ENCODE data around the gene INPP4B.
"Not testable (repeated sequence)": the region's sequence is repeated elsewhere in the genome, so short reads cannot be mapped to it uniquely, and the experiment has no call there.

INPP4B gene

GRCh38 chr4:142683503-142683902, 162.6 kb downstream of the INPP4B start:
- DNase-seq (ENCODE audit: low spot score): no peak

DNA sequence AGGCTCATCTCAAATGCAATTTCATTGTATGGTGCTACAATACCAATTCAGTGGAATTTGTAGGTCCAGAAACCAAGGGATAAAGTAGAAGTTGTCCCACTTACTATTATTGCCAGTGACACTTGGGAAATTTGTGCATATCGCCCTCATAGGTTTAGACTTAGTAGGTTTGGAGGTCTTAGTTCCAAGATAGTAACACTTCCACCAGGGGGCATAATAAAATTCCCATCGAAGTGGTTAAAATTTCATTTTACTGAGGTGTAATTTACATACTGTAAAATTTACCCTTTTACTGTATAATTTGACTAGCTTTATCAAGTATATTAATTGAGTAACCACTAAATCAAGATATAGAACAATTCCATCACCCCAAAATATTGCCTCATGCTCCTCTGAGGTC, 174.6 kb downstream of the INPP4B start:
- no peak for DNase-seq (ENCODE audit: low spot score)

DNA sequence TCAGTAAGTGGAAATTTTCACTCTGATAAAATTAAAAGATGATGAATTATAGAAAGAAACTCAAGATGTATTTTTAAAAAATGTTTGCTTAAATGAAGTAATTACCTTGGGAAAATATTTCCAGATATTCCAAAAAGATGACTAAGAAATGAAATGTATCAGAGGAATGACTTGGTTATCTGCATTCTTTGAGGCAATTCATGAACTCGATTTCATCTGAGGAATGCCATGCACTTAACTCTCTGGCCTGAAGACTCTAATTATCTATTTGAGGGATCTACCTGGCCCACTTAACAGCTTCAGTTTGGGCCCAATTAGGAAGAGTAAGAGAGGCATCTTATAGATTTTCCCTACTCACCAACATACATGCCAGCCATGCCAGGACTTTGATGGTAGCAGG, 182.3 kb downstream of the INPP4B start:
- DNase-seq (ENCODE audit: low spot score): no peak

DNA sequence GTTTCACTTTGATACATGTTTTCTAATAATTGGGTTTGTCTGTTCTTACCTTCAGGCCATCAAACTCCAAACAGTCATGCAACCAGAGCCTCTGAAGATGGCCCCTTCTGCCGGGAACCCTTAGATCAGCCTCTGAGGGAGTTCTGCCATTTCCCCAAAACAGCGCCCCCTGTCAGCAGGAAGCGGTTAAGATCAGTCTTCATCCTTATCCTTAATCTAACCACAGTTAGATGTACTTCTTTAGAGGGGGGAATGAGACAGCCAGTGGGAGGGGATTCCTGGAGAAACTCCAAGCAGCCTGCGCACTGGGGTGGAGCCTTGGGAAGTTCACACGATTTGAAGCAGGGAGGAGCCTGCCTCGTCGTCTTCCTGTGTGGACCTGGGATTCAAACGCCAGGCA, 185.4 kb downstream of the INPP4B start:
- DNase-seq (ENCODE audit: low spot score): no peak

- DNase-seq (ENCODE audit: low spot score): no peak
Observed at GRCh38 chr4:142656178-142656577, 189.9 kb downstream of the INPP4B start.

GRCh38 chr4:142648378-142648777, 197.7 kb downstream of the INPP4B start:
- DNase-seq (ENCODE audit: low spot score): no peak

DNA sequence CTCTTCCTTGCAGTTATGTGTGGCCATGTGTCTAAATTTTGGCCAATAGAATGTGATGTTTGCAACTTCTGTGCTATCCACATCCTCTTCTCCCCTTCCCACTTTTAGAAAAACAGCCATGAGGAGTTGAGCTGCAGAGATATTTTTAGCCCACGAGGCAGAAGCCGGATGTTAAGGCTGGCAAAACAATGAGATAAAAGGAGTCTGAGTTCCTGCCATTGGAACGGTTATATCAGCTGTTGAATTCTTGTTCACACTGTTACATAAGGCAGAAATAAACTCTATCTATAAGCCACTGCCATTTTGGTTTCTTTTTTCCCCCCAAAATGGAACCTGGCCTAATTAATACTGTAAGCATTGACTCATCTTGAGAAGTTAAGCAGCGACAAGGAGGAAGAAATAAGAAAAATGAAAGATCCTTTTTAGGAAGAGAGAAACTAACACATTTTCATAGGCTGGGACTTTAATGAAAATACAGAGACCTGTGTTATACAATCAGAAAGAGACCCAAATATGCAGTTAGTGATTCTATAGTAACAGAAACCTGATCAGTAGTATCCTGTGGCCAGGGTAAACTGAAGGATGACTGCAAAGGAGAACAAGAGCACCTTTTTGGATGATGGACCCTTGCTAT, 200.5 kb downstream of the INPP4B start:
- DNase-seq (ENCODE audit: low spot score): no peak

GRCh38 chr4:142644628-142645027, 201.5 kb downstream of the INPP4B start:
- not testable (repeated sequence) for DNase-seq (ENCODE audit: low spot score)

DNA sequence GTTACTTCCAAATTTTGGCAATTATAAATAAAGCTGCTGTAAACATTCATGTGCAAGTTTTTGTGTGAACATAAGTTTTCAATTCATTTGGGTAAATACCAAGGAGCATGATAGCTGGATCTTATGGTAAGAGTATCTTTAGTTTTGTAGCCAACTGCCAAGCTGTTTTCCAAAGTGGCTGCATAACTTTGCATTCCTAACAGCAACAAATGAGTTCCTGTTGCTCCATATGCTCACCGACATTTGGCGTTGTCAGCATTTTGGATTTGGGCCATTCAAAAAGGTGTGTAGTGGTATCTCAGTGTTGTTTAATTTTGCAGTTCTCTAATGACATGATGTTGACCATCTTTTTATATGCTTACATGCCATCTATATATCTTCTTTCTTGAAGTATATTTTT, 208.5 kb downstream of the INPP4B start:
- no peak for DNase-seq (ENCODE audit: low spot score)

GRCh38 chr4:142631836-142632235, 214.3 kb downstream of the INPP4B start:
- no peak for DNase-seq (ENCODE audit: low spot score)

DNA sequence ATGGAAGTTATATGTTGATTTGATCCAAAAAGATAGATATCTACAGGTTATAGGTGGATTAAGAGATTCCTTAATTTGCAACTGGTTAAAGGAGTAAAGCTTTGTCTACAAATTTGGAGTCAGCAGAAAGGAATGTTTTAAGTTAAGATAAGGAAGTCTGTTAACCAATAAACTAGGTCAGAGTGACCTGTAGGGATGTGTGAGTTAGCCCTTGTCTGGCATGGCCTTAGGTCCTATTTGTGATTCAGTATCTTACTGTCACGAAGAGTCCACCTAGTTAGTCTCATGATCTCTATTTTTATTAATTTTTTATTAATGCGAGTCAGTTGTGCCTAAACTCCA, 230.8 kb downstream of the INPP4B start:
- no peak for DNase-seq (ENCODE audit: low spot score)

DNA sequence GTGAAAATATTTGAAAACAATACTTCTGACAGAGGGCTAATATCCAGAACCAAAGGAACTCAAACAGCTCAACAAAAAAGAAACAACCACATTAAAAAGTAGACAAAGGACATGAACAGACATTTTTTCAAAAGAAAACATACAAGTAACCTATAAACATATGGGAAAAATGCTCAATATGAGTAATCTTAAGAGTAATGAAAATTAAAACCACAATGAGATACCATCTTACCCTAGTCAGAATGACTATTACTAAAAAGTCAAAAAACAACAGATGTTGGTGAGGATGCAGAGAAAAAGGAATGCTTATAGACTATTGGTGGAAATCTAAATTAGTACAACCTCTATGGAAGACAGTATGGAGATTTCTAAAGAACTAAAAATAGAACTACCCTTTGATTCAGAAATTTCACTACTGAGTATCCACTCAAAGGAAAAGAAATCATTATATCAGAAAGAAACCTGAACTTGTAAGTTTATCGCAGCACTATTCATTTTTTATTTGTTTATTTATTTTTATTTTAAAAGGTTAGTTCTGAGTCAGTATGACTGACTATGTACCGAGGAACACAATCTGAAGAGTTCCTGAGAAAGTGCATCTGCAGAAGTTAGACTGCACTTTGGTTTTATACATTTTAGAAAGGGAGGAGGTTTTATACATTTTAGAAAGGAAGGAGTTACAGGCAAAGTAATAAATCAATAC, 231.3 kb downstream of the INPP4B start:
- no peak for DNase-seq (ENCODE audit: low spot score)

DNA sequence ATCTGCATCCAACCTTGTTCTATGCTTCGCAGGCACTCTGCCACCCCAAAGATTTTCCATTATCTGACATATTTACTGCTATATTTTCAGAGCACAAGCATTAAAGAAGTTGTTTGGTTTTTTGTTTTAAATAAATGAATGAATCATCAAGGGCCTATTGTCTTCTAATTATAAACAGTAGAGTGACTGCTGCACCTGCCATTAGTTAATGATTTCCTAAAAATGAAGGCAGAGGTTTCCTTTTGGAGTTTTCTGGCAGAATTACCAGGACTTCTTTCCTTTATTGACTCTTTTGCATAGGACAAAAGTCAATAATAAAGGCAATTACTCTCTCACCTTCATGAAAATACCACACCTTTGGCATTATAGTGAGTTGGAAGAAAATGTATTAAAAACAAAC, 238.1 kb downstream of the INPP4B start:
- no peak for DNase-seq (ENCODE audit: low spot score)

- no peak for DNase-seq (ENCODE audit: low spot score)
Observed at GRCh38 chr4:142600952-142601351, 245.1 kb downstream of the INPP4B start.

DNA sequence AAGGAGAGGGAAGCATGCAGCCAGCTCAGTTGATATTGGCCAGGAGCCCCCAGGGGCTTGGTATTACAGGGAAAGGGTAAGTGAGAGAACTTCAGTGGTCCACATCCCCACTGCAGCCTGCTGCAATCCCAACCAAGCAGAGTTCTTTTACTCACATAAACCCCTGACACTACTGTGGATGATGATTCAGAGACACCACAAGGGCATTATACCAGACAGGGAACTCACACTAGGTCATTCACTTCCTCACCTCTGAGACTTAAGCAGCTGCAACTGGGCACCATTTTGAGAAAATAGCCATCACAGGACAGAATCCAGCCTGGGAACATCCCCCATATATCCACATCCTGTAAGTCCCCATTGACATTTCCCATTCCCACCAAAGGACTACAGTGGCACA, 248.0 kb downstream of the INPP4B start:
- no peak for DNase-seq (ENCODE audit: low spot score)

GRCh38 chr4:142596595-142596994, 249.5 kb downstream of the INPP4B start:
- no peak for DNase-seq (ENCODE audit: low spot score)

GRCh38 chr4:142596121-142596520, 250.0 kb downstream of the INPP4B start:
- no peak for DNase-seq (ENCODE audit: low spot score)

DNA sequence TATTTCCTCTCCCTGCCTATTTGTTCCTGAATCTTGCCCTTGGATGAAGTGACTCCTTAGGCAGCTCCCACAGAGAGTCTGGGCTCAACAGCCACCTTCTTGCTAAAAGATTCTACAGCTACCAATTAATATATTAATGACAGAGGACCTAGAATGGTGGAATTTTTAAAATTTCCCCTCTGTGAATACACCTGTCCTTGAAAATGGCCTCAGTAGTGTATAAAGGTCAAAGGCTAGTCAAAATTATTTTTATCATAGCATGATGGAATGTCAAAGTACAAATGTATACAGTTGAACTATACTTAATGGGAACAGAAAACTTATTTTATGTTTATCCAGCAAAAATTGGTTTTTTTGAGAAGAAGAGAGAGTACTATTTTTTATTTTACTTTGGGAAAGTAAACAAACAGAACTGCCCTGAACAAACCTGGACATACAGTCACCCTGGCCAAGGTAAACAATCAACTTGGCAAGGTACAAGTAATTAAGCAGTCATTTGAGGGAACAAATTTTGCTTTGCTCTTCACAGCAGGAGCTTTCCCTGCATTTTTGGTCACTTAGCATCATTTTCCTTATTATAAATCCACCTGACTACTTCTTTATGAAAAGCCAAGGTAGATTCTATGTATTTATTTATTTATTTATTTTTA, 250.8 kb downstream of the INPP4B start:
- DNase-seq (ENCODE audit: low spot score): no peak

- no peak for DNase-seq (ENCODE audit: low spot score)
Observed at GRCh38 chr4:142585411-142585810, 260.7 kb downstream of the INPP4B start.

GRCh38 chr4:142583708-142584107, 262.4 kb downstream of the INPP4B start:
- no peak for DNase-seq (ENCODE audit: low spot score)

DNA sequence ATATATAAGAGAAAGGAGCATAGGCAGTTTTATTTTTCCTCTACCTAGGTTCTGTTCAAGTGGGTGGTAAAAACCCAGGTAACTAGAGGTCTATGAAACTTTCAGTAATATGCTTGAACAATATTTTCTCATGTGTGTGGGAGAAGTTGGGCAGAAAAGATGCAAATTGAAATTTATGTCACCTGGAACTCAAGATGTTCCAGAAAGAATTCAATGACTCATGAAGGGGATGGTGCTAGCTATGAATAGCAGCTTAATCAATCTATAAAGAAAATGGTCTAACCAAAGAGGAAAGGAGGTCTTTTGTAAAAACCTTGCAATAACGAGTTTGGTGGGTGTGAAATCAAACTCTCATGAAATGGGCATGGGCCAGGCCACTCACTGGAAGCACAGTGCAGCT, 263.8 kb downstream of the INPP4B start:
- DNase-seq (ENCODE audit: low spot score): no peak

DNA sequence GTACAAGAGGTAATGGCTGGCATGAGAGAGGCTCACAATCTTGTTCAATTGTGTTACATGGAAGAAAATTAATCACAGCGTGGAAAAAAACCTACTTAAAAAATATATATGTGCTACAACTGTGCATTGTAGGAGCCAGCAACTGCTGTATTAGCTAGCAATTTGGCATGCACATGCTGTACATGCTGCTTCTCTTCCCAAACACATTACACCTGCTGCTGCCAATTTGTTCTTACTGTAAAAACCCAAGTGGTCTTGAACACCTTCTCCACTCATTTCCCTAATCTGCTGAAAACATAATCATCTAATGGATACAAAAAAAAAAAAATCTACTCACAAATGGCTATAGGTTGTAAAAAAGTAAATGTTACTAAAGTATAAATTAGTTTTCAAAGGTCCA, 264.2 kb downstream of the INPP4B start:
- no peak for DNase-seq (ENCODE audit: low spot score)

- no peak for DNase-seq (ENCODE audit: low spot score)
Observed at GRCh38 chr4:142579443-142579842, 266.7 kb downstream of the INPP4B start.

DNA sequence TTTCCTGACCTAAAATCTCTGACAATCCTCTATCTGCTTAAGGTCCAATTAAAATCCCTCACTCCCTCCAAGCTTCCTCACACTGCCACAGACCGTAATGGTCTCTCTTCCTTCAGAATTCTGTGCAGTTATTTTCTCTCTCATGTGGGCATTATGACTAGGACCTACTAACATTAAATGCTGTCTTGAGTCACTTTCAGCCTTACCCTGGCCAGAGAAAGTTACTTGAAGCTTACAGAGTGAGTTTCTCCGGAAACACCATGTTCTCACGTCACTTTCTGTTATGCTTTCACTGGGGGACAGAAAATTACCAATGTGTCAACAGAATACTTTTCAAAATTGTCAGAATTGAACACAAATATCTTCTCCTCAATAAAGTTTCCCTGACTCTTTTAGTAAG, 271.8 kb downstream of the INPP4B start:
- DNase-seq (ENCODE audit: low spot score): no peak

Data from hematopoietic multipotent progenitor cell treated with erythropoietin and hydrocortisone succinate and interleukin-3 and kit ligand, for 17 days (in vitro differentiated cells).